ENCODE measurements around the gene ELMOD3.
"Not testable (repeated sequence)": the region's sequence is repeated elsewhere in the genome, so short reads cannot be mapped to it uniquely, and the experiment has no call there.

The ELMOD3 gene

DNA sequence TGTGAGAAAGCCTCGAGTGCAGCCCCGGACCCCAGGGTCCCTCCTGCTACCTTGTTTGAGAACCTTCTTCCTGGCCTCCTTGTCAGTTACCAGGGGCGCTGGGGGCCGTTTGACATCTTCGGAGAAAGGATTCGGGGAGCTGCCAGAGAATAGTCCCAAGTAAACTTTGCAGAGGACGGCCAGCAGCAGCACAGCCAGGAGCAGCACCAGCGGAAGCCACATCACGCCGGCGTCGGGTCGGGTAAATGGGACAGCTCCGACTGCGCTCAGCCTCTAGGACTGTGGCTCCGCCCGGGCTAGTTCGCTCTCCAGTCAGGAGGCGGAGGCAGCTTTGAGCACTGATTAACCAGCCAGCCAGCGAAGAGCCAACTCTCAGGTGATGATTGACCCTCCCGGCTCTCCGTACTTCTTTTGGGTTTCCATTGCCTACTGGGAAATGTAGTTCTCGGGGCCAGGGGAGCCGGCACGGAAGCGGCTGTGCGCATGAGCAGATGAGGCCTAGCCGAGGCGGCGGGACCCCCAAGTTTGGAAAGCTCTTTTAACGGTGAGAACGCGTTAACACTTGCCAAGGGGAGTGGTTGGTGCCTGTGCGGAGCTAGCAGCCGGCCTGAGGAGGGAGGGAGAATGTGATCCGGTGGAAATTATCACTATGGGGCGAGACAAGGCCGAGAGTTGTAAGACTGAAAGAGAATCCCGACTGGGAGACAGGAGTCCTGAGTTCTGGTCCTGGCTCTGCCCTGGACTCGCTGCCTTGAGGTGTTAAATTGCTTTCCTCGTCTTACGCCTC lies at the start of gene ELMOD3, which contains the start of gene RETSAT:
TSS of gene ELMOD3 (plus strand) at position 484 of the 787 bp plus-strand sequence. CDS start 2,430 bp downstream, outside the sequence.
TSS of gene RETSAT (minus strand) at position 243 of the 787 bp plus-strand sequence. CDS start at position 222, 21 bp downstream.
- DNase-seq (ENCODE audit: low read depth in 2 of 2), result peak; percentile 82 to 93

DNA sequence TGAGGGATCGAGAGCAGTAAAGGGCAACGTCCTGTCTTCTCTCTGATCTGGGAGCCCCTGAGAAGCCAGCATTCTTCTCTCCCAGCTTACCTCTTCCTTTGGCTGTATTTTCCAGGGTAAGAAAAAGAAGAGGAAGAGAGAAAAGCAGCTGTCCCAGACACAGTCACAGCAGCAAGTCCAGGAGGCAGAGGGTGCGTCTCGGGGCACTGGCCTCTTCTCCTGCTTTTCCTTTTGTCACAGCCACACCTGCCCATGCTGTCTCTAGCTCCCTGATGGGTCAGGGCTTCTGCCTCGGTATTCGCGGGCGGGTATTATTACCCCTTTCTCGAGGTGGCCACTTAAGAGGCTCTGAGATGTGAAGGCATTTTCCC lies 47.1 kb upstream of the ELMOD3 start:
- DNase-seq (ENCODE audit: low read depth in 2 of 2), result no peak

DNA sequence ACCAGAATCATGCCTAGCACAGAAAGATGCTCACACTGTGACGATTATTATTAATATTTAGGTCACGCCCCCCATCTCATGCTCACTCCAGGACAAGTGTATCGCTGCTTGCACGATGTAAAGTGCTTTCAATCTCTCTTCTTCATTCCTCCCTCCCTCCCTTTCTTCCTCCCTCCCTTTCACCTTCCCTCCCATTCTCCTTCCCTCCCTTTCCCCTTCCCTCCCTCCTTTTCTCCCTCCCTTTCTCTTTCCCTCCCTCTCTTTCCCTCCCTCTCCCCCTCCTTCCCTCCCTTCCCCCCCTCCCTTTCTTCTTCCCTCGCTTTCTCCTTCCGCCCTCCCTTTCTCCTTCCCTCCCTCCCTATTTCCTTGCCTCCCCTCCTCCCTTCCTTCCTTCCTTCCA lies 46.4 kb upstream of the ELMOD3 start:
- no peak for DNase-seq (ENCODE audit: low read depth in 2 of 2)

DNA sequence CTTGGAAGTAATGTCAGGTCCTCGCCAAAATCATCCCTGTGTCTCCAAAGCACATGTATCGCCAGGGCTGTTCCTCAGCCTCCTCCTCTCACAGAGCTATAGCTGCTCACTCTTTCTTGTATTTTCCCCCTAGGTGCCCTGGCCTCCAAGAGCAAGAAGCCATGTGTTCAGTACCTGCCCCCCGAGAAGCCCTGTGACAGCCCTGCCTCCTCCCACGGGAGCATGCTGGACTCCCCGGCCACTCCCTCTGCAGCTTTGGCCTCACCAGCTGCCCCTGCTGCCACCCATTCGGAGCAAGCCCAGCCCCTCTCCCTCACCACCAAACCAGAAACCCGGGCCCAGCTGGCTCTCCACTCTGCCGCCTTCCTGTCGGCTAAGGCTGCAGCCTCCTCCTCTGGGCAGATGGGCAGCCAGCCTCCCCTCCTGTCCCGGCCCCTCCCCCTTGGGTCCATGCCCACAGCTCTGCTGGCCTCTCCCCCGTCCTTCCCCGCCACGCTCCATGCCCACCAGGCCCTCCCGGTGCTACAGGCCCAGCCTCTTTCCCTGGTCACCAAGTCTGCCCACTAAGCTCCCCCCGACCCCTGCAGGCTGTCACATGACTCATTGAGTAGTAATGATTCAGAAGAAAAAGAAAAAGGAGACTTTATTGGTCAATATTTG lies 45.5 kb upstream of the ELMOD3 start:
- no peak for DNase-seq (ENCODE audit: low read depth in 2 of 2)

DNA sequence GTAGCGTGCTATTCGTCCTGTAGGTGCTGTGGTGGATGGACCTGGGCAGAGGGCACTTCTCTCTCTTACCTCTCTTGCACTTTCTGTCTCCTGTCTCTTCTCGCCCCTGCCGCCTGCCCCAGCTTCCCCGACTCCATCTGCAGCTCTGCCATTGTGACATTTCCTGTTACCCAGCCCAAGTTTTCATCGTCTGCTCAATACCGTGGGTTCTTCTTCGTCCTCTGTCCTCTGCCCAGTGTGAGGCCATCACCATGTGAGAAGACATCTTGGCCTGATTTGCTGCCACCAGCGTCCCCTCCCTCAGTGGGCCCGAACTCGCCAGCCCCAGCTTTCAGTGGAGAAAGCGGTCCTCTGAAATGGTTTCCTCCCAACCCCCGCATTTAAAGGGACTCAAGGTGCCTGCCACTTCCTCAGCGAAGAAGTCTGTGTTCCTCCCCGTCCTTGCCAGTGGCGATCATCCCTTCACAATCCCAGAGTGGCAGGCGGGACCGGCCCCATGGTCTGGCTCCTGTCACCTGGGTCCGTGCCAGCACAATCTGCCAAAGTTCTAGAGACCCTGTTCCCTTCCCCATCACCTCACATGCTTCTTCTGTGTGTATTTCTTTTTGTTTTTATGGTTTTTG lies 44.8 kb upstream of the ELMOD3 start:
- no peak for DNase-seq (ENCODE audit: low read depth in 2 of 2)

GRCh38 chr2:85310330-85310729 lies 44.2 kb upstream of the ELMOD3 start:
- DNase-seq (ENCODE audit: low read depth in 2 of 2), result no peak

GRCh38 chr2:85312404-85312803 lies 42.2 kb upstream of the ELMOD3 start:
- no peak for DNase-seq (ENCODE audit: low read depth in 2 of 2)

DNA sequence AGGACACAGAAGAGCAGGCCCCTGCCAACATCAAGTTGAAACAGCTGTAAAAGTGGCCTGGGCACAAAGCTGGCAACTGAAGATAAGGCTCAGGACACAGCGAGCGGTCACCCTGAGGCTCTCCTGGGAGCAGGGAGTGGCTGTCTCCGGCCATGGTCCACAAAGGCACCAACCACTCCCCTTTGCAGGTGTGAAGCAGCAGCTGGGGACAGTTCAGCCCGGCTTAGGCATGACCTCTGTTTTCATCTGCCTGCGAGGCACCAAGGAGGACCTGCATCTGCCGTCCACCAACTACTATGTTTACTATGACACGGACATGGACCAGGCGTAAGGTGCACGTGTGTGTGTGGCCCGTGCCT lies 39.7 kb upstream of the ELMOD3 start:
- DNase-seq (ENCODE audit: low read depth in 2 of 2), result no peak

DNA sequence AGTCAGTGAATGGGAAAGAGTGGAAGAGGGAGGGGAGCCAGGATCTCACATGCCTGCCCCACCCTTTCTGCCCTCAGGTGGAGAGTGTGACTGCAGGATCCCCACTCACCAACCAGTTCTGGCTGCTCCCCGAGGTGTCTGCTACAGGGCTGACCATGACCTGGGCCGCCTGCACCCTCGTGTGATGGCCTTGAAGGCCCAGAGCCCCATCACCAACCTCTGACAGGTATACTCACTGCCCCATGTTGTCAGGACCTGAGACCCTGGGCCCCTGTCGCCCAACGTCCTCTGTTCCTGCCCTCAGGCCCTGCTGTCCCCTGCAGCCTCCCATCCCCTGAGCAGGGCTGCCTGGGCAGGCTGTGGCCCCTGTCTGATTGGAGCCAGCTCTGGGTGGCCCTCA lies 38.6 kb upstream of the ELMOD3 start:
- DNase-seq (ENCODE audit: low read depth in 2 of 2), result not testable (repeated sequence)

- DNase-seq (ENCODE audit: low read depth in 2 of 2), result no peak
These were observed 36.1 kb upstream of the ELMOD3 start for GRCh38 chr2:85318222-85319074.

- DNase-seq (ENCODE audit: low read depth in 2 of 2), result no peak
These were observed 34.8 kb upstream of the ELMOD3 start for GRCh38 chr2:85319796-85320195.

GRCh38 chr2:85323351-85323987 lies 31.1 kb upstream of the ELMOD3 start:
- DNase-seq (ENCODE audit: low read depth in 2 of 2), result no peak

DNA sequence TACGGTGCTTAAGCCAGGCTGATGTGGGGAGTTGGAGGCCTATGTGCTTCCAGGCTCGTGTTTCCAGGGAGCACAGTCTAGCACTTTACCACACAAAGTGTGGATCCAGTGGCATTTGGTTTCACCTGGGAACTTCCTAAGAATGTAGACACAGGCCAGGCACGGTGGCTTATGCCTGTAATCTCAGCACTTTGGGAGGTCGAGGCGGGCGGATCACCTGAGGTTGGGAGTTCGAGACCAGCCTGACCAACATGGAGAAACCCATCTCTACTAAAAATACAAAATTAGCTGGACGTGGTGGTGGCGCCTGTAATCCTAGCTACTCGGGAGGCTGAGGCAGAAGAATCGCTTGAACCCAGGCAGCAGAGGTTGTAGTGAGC lies 30.6 kb upstream of the ELMOD3 start:
- not testable (repeated sequence) for DNase-seq (ENCODE audit: low read depth in 2 of 2)

DNA sequence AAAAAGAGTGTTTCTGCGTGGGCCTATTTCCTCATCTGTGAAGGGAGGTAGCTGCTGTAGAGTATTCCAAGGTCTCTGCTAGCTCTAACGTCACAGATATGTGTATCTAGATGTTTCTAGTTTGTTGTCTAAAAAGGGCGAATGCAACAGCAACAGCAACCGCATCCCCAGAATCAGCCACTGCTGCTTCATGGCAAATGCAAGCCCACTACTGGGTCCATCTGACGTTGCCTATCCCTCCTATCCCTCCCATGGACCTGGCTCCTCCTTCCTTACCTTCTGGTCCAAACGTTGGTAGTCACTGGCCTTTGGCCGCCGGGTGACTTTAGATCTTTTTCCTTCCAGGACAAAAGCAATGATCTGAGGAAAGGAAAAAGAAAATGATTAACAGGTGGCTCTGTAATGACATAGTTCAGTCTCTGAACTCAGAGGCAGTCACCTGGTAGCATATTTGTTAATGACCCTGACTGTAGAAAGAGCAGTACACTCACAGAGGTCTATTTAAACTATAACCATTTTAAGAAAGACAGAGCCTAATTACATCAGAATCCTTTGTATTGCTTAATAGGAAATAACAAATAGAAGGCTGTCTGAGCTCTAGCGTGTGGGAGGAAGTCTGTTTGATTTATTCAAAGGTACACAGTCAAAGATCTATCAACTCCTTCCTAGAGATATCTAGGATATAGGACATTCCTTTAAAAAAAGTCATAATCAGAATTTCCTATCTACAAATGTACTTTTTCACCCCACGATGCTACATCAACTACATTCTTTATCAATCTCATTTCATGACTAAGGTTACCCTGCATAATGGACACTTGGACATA lies 29.7 kb upstream of the ELMOD3 start:
- DNase-seq (ENCODE audit: low read depth in 2 of 2), result no peak

DNA sequence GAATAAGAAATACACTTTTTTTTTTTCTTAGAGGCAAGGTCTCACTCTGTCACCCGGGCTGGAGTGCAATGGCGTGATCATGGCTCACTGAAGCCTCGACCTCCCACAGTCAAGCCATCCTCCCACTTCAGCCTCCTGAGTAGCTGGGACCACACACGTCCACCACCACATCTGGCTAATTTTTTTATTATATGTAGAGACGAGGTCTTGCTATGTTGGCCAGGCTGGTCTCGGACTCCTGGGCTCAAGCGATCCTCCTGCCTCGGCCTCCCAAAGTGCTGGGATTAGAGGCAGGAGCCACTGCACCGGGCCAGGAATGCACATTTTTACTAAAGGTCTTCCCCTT lies 29.1 kb upstream of the ELMOD3 start:
- DNase-seq (ENCODE audit: low read depth in 2 of 2), result no peak

GRCh38 chr2:85326406-85327159 lies 28.0 kb upstream of the ELMOD3 start:
- no peak for DNase-seq (ENCODE audit: low read depth in 2 of 2)

GRCh38 chr2:85327160-85327821 lies 27.3 kb upstream of the ELMOD3 start:
- DNase-seq (ENCODE audit: low read depth in 2 of 2), result peak in 1 of 2 donors; percentile 42

- peak; percentile 90 to 93 for DNase-seq (ENCODE audit: low read depth in 2 of 2)
These were observed 26.5 kb upstream of the ELMOD3 start, which contains the start of gene TGOLN2 for GRCh38 chr2:85327822-85328617. TSS of gene TGOLN2 (minus strand) at chr2:85327989. CDS start at chr2:85327962, 27 bp downstream.

Data from stimulated activated CD4-positive, alpha-beta T cell treated with anti-CD3 and anti-CD28 coated beads, Interleukin-1b, Interleukin-23, amount 100 ng/mL, for 4 hours (primary cell).